ENCODE measurements around the gene FAM53B.

FAM53B gene

GRCh38 chr10:124637091-124637700 lies 107.0 kb downstream of the FAM53B start:
- no peak for TF ChIP-seq ZNF70 (CRISPR knock-in tag; IDR thresholded peaks at IDR 0.05)
- TF ChIP-seq BACH2 (CRISPR knock-in tag; IDR thresholded peaks at IDR 0.05; ENCODE audit: borderline replicate concordance): no peak
- no peak for TF ChIP-seq ZFP30 (CRISPR knock-in tag; IDR thresholded peaks at IDR 0.05)
- TF ChIP-seq ZNF565 (CRISPR knock-in tag; conservative IDR thresholded peaks at IDR 0.05; ENCODE audit: low read depth): no peak
- TF ChIP-seq OSR1 (CRISPR knock-in tag; IDR thresholded peaks at IDR 0.05): no peak
- TF ChIP-seq CSRNP3 (CRISPR knock-in tag; IDR thresholded peaks at IDR 0.05): no peak
- TF ChIP-seq TCF4 (CRISPR knock-in tag; IDR thresholded peaks at IDR 0.05; ENCODE audit: borderline replicate concordance): no peak
- no peak for TF ChIP-seq ISL1 (CRISPR knock-in tag; IDR thresholded peaks at IDR 0.05)
- TF ChIP-seq POU6F1 (CRISPR knock-in tag; IDR thresholded peaks at IDR 0.05; ENCODE audit: borderline replicate concordance, low read depth): no peak
- TF ChIP-seq RARB (CRISPR knock-in tag; IDR thresholded peaks at IDR 0.05): no peak
- TF ChIP-seq TSHZ2 (CRISPR knock-in tag; IDR thresholded peaks at IDR 0.05): no peak
- TF ChIP-seq ESRRG (CRISPR knock-in tag; IDR thresholded peaks at IDR 0.05): no peak
- no peak for TF ChIP-seq TOX (CRISPR knock-in tag; IDR thresholded peaks at IDR 0.05; ENCODE audit: borderline replicate concordance)
- no peak for TF ChIP-seq ARNTL (CRISPR knock-in tag; IDR thresholded peaks at IDR 0.05; ENCODE audit: borderline replicate concordance, low read depth)
- no peak for TF ChIP-seq ZC3H10 (CRISPR knock-in tag; IDR thresholded peaks at IDR 0.05)
- no peak for TF ChIP-seq ZNF8 (CRISPR knock-in tag; IDR thresholded peaks at IDR 0.05)
- no peak for TF ChIP-seq GLIS3 (CRISPR knock-in tag; IDR thresholded peaks at IDR 0.05)
- no peak for TF ChIP-seq SNAI2 (CRISPR knock-in tag; IDR thresholded peaks at IDR 0.05)
- no peak for TF ChIP-seq PPARA (CRISPR knock-in tag; IDR thresholded peaks at IDR 0.05; ENCODE audit: borderline replicate concordance)
- ATAC-seq: no peak

GRCh38 chr10:124636271-124636995 lies 107.7 kb downstream of the FAM53B start:
- TF ChIP-seq TCF4 (CRISPR knock-in tag; IDR thresholded peaks at IDR 0.05; ENCODE audit: borderline replicate concordance) (no peak), ZNF565 (CRISPR knock-in tag; conservative IDR thresholded peaks at IDR 0.05; ENCODE audit: low read depth) (no peak), OSR1 (CRISPR knock-in tag; IDR thresholded peaks at IDR 0.05) (no peak), ESRRG (CRISPR knock-in tag; IDR thresholded peaks at IDR 0.05) (no peak), TOX (CRISPR knock-in tag; IDR thresholded peaks at IDR 0.05; ENCODE audit: borderline replicate concordance) (no peak), ZNF8 (CRISPR knock-in tag; IDR thresholded peaks at IDR 0.05) (no peak), ZFP3 (CRISPR knock-in tag; IDR thresholded peaks at IDR 0.05) (no peak)
- no peak for ATAC-seq

GRCh38 chr10:124632566-124632965 lies 111.6 kb downstream of the FAM53B start:
- ATAC-seq: no peak
- TF ChIP-seq OSR1 (CRISPR knock-in tag; IDR thresholded peaks at IDR 0.05) (no peak), ZC3H10 (CRISPR knock-in tag; IDR thresholded peaks at IDR 0.05) (no peak), ZFP30 (CRISPR knock-in tag; IDR thresholded peaks at IDR 0.05) (no peak), ZNF565 (CRISPR knock-in tag; conservative IDR thresholded peaks at IDR 0.05; ENCODE audit: low read depth) (no peak), TOX (CRISPR knock-in tag; IDR thresholded peaks at IDR 0.05; ENCODE audit: borderline replicate concordance) (no peak), RARB (CRISPR knock-in tag; IDR thresholded peaks at IDR 0.05) (no peak), PPARA (CRISPR knock-in tag; IDR thresholded peaks at IDR 0.05; ENCODE audit: borderline replicate concordance) (no peak), BACH2 (CRISPR knock-in tag; IDR thresholded peaks at IDR 0.05; ENCODE audit: borderline replicate concordance) (no peak), SNAI2 (CRISPR knock-in tag; IDR thresholded peaks at IDR 0.05) (no peak), CSDC2 (CRISPR knock-in tag; IDR thresholded peaks at IDR 0.05) (no peak), ZNF70 (CRISPR knock-in tag; IDR thresholded peaks at IDR 0.05) (no peak), ISL1 (CRISPR knock-in tag; IDR thresholded peaks at IDR 0.05) (no peak), CSRNP3 (CRISPR knock-in tag; IDR thresholded peaks at IDR 0.05) (no peak), CREB5 (CRISPR knock-in tag; IDR thresholded peaks at IDR 0.05; ENCODE audit: low read depth) (no peak), ARNTL (CRISPR knock-in tag; IDR thresholded peaks at IDR 0.05; ENCODE audit: borderline replicate concordance, low read depth) (no peak), POU6F1 (CRISPR knock-in tag; IDR thresholded peaks at IDR 0.05; ENCODE audit: borderline replicate concordance, low read depth) (no peak)

Data from SK-N-SH treated with all-trans-retinoic acid at 6 μM for 48 hours (cell line).